Activated CD8-positive, alpha-beta memory T cell treated with anti-CD3 and anti-CD28 coated beads, Interleukin-2, amount 50 U/mL, for 24 hours (primary cell): ENCODE data around the gene SYT2.

Experiments used
- DNase-seq: peaks from one replicate; pipeline ENCODE4 v3.0.0-alpha.2; 2020; ENCODE audit errors: extremely low read depth

The SYT2 gene

GRCh38 chr1:202677433-202677832 is 32.8 kb downstream of the SYT2 start:
- DNase-seq, result no peak

- DNase-seq, result no peak
Observed at GRCh38 chr1:202673531-202673930, 36.7 kb downstream of the SYT2 start.

DNA sequence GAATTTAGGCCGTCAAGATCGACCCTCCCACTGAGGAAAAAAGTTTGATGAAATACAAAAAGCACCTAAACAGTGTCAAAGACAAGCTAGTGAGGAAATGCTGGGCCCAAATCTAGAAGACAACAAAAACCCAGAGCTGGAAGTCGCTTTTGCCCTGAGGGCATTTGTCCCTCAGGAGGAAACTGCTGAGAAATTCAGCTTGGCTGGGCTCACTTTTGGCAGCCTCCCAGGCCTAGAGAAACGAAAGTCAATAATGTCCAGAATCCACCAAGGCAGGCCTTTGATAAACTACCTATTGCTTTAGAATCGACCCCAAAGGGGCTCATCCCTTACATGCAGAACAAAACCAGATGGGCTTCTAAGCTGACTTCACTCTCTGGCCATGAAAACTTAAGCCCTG is 38.9 kb downstream of the SYT2 start:
- DNase-seq, result no peak

DNA sequence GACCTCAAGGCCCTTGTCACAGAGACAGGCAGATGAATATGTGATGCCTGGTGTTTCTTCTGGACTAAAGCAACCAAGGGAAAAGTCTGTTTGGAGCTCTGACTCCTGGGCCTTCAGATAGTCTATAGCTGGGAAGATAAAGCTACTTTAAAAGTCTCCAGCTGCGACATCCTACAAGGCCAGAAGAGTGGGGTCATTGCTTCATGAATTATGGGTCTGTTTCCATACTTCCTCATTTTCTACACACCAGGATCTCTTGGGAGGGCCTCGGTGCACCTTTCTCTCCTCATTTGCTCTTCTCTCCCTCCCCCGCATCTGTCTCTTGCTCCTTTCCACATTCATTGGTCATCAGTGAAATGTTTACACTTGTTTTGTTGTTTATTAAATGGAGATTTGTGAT is 44.8 kb downstream of the SYT2 start:
- DNase-seq, result no peak

GRCh38 chr1:202664083-202664482 is 46.2 kb downstream of the SYT2 start:
- DNase-seq, result no peak

DNA sequence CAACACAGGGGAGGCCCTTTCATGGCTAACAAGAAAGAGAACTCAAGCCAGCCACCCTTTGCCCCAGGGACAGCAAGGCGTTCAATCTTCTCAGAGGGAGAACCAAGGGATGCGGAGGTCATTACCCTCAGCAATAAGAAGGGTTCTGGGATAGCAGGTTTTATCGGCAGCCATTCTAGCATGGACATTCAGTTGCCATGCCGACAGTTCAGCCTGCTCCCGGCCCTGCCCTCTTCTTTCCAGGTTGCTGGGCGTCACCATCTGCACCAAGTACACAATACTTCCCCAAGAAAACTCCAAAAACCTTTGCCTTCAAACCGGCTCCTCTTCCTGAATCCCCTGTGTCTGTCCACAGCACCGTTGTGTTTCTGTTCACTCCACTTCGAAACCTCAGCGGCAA is 47.1 kb downstream of the SYT2 start:
- DNase-seq, result no peak

DNA sequence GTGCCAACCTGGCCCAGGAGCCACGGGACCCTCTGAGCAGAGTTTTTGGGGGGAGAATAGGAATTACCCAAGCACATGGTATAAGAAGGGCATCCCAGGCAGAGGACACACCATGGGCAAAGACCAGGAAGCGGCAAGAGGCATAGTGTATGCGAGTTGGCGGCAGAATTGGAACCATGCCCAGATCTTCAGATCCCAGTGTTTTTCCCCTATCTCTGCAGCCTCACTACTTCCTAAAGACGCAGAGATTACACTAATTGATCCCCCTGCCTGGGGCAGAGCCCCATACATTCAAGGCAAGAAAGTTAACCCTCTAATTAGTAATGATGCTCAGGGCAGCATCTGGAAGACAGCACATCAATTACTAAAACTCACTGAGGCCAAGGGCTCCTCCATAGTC is 48.2 kb downstream of the SYT2 start:
- no peak for DNase-seq

- no peak for DNase-seq
Observed at GRCh38 chr1:202661136-202661845, 49.0 kb downstream of the SYT2 start.

- DNase-seq, result no peak
Observed at GRCh38 chr1:202659974-202660373, 50.3 kb downstream of the SYT2 start.

DNA sequence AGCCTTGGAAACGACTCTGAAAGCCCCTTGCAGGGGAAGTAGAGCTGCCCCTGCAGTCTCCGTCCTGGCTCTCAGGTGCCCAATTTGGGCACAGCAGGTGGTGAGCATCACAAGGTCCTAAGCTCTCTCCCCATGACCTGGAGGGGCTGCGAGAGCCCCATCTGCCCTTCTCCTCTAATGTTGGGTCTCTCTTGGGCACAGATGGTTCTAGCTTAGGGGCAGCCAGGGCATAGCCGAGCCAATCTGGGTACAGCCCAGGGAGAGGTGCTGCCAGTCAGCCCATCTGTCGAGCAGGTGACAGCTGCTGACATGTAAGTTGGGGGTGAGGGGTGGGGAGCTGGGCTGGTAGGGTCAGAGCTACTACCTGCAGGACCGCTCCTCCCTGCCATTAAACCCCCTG is 50.7 kb downstream of the SYT2 start:
- DNase-seq, result no peak

- no peak for DNase-seq
Observed at GRCh38 chr1:202658769-202659168, 51.5 kb downstream of the SYT2 start.

- no peak for DNase-seq
Observed at GRCh38 chr1:202658251-202658759, 51.9 kb downstream of the SYT2 start.

GRCh38 chr1:202656951-202657646 is 53.2 kb downstream of the SYT2 start:
- no peak for DNase-seq

GRCh38 chr1:202656057-202656456 is 54.2 kb downstream of the SYT2 start:
- DNase-seq, result no peak

- DNase-seq, result no peak
Observed at GRCh38 chr1:202654079-202654478, 56.2 kb downstream of the SYT2 start.

DNA sequence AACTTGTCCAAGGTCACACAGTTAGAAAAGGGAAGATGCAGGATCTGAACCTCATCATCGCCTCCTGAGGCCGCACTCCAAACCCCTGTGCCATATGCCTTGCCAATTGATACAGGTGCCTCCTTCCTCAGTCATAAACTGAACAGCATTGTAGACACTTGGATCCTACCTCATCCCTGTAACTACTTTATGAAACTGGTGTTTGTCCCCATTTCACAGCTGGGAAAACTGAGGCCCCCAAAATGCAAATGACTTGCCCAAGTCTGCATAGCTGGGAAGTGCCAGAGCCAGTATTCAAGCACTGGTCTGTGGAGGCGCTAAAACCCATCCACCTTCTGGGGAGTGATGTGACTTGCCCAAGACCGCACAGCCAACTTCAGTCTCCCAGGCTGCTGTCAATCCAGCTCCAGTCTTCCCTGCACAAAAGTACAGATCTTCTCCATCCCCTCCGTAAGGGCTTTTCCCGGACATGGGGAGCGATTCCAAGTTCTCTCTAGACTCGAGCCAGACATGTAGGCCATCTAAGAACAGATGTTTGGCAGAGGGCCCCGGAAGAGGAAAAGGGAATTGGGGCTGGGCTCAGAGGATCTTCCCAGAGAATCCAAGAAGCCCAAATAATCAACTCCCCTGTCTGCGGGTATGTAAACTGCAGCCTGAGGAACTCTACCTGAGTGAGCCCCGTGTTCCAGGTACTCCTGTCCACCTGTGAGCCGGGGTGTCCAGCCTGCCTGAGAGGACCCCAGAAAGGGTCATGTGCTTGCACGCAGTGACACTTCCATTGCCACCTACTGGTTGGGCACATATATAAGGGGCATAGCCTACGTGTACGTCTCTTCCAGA is 60.5 kb downstream of the SYT2 start:
- no peak for DNase-seq

DNA sequence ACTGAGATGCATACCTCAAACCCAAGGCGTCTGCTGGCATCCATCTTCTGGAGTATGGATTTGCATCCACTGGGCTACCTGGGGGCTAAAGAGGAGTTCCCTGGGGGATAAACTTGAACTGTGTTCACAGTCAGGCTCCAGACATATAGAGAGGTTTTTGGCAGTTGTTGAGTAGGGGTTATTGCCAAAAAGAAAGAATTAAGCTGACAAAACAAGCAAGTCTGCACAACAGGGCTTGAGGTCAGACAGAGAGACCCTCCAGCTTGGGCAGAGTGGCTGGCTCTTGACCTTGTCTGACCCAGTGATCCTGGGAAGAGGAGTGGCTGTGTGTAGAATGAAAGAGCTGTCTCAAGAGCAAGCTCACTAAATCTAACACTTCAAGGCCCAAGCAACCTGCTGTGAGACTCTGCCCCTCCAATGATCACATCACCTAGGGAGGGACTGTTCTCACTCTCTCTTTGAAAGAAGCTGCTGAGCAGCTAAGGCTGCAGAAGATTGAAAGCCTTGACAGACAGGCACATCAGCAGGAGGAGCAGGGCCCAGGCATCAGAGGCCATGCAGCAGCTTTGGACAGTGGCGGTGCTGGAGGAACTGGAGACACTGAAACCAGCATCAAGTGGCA is 61.5 kb downstream of the SYT2 start:
- no peak for DNase-seq

DNA sequence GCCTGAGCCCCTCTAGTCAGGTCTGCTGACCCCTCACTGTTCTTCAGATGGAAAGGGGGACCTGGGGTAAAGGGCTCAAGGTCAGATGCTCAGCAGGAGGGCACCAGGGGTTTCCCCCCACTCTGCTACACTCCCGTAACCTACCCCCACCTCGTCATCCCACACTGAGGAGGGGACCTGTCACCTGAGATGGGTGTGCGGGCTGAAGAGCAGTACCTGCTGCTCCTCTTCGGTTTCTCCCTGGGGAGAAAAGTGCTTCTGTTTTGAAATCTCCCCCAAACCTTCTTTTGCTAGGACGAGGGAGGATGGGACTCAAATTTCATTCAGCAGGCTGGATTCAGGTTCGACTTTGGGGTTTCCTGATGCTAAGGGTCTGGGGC is 65.2 kb downstream of the SYT2 start:
- no peak for DNase-seq

- no peak for DNase-seq
Observed at GRCh38 chr1:202644219-202645096, 65.8 kb downstream of the SYT2 start.

DNA sequence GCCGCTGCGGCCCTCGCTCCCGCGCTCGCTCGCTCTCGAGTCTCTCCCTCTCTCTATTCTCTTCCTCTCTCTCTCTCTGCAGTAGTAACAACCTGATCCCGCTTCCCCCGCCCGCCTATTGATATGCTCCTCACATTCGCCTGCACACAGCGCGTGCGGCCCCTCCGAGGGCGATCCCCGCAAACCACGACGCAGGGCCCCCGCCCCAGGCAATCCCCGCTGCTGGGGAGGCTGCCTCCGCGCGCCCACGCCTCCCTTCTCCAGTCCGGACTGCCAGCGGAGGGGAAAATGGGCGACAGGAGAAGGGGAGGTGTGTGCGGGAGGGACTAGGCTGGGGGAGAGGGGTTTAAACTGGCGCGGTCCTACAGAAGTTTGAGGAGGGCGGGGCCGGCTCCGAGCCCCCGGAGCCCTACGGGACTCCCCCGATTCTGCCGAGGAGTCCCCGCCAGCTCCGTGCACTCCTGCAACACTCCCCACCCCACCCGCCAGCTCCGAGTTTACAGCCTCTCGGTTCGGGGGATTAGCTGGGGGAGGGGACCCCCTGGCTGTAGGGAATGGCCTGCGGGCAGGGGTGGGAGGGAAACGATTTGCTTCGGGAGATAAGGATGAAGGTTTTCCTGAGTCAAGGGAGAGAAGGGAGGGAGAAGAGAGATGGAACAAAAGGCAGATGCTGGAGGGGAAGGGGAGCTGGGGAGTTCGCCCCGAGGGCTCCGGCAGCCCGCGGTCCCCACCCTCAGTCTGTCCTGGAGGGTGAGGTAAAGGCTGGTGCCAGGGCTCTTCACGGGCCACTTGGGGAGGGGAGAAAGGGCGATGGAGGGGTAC is 66.6 kb downstream of the SYT2 start:
- DNase-seq, result no peak
